ENCODE data around the gene TRNAU1AP.
"Not testable (repeated sequence)": the region's sequence is repeated elsewhere in the genome, so short reads cannot be mapped to it uniquely, and the experiment has no call there.

The TRNAU1AP gene

DNA sequence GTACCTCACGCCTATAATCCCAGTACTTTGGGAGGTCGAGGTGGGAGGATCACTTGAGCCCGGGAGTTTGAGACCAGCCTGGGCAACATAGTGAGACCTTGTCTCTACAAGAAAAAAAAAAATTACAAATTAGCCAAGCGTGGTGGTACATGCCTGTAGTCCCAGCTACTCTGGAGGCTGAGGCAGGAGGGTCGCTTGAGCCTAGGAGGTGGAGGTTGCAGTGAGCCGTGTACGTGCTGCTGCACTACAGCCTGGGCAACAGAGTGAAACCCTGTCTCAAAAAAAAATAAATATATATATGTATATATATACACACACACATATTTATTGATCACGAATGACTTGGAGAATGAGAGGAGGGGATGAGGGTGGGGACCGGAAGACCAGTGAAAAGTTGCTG lies 30.3 kb upstream of the TRNAU1AP start:
- DNase-seq: not testable (repeated sequence)

GRCh38 chr1:28525002-28525642 lies 27.8 kb upstream of the TRNAU1AP start:
- not testable (repeated sequence) for DNase-seq

GRCh38 chr1:28526886-28527285 lies 26.0 kb upstream of the TRNAU1AP start:
- DNase-seq: no peak

- no peak for DNase-seq
These were observed 22.4 kb upstream of the TRNAU1AP start for GRCh38 chr1:28530456-28530855.

DNA sequence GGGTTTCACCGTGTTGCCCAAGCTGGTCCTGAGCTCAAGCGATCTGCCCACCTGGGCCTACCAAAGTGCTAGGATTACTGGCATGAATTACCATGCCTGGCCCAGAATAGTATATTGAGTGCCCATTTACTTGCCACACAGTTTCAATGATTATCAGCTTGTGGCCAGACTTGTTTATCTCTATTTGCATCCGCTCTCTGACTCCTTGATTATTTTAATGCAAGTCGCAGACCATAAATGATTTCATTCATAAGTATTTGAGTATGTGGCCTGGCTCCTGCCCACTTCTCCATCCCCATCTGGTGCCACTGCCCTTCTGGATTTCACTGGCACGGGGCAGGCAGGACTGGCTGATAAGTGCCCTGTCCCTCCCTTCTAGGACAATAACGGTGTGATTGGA lies 18.2 kb upstream of the TRNAU1AP start:
- DNase-seq: no peak

DNA sequence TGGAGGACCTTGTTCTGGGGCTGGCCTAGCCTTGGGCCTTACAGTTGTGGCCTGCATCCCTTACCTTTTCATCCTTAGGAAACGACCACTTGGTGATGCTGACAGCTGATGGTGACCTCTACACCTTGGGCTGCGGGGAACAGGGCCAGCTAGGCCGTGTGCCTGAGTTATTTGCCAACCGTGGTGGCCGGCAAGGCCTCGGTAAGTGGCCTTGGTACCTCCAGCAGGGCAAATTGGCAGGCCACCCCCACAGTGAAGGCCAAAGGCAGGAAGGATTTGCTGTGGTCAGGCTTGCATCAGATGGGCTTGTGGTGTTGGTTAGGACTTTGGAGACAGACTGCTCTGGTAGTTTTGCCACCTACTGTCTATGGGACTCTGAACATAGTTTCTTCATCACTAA lies 17.7 kb upstream of the TRNAU1AP start:
- DNase-seq: no peak

- no peak for DNase-seq
These were observed 15.3 kb upstream of the TRNAU1AP start for GRCh38 chr1:28537457-28538199.

DNA sequence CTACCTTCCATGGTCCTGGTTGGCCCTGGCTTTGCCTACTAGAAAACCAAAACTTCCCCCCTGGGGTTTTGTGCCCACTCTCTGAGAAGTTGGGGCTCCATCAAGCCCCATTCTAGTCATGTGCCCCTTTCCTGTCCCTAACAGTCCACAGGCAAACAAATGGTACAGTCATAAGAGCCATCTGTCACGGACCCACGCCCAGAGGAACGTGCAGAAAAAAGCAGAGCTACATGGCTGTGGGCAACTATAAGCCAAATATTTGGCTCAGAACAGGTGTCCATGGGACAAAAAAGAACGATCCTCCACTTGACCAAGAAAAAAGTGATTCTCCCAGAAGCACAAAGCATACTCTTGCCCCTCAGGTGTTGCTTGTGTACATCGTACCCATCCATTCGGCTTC lies 14.6 kb upstream of the TRNAU1AP start:
- no peak for DNase-seq

GRCh38 chr1:28540651-28541050 lies 12.2 kb upstream of the TRNAU1AP start:
- DNase-seq: no peak

GRCh38 chr1:28541414-28542015 lies 11.4 kb upstream of the TRNAU1AP start:
- DNase-seq: not testable (repeated sequence)

DNA sequence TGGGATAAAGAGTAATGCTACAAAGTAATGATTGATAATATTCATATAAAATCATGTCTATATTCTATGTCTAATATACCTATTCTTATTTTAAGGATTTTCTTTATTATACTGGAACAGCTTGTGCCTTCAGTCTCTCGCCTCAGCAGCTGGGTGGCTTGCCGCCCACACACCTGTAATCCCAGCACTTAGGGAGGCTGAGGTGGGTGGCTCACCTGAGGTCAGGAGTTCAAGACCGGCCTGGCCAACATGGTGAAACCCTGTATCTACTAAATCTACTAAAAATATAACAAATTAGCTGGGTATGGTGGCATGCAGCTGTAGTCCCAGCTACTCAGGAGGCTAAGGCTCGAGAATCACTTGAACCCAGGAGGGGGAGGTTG lies 7.6 kb upstream of the TRNAU1AP start:
- DNase-seq: no peak

DNA sequence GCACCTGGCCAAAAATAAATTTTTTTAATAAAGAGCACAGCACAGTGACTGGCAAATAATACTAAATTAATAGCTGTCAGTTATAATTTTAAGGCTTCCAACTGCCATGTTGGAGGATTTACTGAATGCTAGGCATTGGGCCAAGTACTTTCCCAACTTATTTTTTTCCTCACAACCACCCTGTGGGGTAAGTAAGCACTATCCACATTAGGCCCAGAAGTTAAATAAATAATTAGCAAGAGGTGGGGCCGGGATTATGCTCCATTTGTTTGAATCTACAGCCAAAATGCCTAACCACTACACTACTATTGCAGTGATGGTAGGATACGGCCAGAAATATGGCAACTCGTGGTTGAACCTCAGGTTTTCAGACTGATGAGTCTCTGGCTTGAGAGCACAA lies 4.6 kb upstream of the TRNAU1AP start:
- DNase-seq: no peak

DNA sequence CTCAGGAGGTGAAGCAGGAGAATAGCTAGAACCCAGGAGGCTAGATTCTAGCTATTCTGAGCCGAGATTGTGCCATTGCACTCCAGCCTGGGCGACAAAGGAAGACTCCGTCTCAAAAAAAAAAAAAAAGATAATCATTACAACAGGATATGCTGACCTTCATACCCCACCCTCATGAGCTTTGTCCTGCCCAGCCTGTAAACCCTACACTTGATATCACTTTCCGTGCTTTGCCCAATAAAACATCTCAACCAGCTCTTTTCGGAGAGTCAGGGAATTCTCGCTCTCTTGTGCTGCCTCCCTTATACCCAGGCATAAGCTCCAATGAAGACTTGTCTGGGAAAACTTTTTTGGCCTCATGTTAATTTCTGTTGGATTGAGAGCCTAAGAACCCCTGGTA lies 1.5 kb upstream of the TRNAU1AP start:
- DNase-seq: no peak

DNA sequence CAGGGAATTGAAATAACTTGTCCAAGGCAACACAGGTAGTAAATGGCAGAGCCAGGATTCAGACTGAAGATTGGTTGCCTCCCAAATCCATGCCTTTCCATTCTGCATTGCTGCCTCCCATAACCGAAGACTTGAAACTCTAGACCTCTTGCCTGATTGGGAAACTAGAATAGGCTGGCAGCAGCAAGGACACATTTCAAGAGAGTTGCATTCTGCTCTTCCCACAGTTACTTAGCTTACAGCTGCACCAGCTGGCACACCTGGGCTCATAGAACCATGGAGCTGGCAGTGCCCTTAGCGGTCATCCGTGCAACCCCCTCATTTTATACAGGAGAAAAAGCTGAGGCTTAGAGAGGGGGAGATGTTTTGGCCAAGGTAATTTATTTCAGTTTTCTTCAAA lies 8.0 kb downstream of the TRNAU1AP start:
- DNase-seq: no peak

DNA sequence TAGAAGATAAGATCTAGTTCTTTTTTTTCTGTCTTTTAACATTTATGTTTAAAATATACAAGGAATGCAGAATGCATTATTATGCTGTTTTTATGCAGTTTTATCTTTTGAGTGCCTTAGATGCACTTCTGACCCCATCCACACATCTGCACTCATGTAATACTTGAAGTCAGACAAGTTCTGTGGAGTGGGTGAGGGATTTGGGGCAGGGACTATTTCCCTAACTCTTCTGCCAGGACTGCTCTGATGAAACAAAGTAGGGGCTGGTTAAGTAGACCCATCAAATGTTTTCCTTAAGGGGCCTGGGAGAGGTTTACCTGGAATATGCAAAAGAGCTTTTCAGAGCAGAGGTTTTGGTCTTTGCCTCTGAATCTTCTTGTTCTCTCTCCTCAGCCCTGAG lies 11.4 kb downstream of the TRNAU1AP start:
- no peak for DNase-seq

- no peak for DNase-seq
These were observed 12.2 kb downstream of the TRNAU1AP start for GRCh38 chr1:28565040-28565439.

DNA sequence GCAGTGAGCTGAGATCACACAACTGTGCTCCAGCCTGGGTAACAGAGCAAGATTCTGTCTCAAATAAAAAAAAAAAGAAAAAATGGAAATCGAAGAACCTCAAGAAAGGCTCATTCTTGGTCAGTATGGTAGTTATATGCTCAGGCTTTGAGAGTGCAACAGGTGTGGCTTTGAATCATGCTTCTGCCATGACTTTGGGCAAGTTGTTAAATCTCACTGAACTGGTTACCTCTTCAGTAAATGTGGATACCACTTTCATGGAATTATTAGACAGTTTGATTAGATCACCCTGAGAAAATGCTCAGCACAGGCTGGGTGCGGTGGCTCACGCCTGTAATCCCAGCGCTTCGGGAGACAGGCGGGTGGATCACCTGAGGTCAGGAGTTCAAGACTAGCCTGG lies 12.8 kb downstream of the TRNAU1AP start:
- DNase-seq: no peak

DNA sequence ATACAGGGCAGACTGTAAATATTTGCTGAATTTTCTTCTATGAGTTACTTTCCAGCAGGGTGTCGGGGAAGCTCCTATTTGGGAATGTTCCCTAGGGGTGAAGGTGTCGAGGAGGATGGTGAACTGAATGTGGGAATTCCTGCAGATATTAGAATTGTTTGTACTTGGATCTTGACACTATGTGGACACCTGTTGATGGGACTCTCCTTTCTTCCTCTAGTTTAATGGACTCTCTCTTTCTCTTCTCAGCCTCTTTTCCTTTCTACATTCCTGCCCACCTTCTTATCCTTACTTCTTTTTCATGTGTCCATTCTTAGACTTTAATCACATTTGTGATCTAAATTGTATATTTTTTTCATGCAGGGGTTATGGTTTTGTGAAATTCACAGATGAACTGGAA lies 14.0 kb downstream of the TRNAU1AP start:
- no peak for DNase-seq

DNA sequence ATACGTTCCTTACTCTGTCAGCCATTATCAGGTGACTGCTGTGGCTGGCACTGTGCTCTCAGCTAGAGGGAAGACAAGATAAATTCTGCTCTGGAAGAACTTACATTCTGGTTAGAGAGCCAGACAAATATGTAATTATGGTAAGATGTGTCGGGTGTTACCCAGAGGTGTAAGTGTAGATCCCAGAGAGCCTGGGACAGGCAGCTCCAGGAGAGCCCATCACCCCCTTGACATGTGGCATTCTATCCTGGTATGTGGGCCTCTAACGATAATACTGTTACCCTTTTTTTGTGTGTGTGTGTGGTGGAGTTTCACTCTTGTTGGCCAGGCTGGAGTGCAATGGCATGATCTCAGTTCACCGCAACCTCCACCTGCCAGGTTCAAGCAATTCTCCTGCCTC lies 19.0 kb downstream of the TRNAU1AP start:
- DNase-seq: no peak

GRCh38 chr1:28572891-28573290 lies 20.0 kb downstream of the TRNAU1AP start:
- not testable (repeated sequence) for DNase-seq

DNA sequence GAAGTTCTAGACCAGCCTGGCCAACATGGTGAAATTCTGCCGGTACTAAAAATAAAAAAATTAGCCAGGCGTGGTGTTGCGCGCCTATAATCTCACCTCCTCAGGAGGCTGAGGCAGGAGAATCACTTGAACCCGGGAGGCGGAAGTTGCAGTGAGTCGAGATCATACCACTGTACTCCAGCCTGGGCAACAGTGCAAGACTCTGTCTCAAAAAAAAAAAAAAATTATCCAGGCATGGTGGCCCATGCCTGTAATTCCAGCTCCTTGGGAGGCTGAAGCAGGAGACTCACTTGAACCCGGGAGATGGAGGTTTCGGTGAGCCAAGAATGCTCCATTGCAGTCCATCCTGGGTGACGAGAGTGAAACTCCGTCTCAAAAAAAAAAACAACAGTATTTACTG lies 20.7 kb downstream of the TRNAU1AP start:
- no peak for DNase-seq

DNA sequence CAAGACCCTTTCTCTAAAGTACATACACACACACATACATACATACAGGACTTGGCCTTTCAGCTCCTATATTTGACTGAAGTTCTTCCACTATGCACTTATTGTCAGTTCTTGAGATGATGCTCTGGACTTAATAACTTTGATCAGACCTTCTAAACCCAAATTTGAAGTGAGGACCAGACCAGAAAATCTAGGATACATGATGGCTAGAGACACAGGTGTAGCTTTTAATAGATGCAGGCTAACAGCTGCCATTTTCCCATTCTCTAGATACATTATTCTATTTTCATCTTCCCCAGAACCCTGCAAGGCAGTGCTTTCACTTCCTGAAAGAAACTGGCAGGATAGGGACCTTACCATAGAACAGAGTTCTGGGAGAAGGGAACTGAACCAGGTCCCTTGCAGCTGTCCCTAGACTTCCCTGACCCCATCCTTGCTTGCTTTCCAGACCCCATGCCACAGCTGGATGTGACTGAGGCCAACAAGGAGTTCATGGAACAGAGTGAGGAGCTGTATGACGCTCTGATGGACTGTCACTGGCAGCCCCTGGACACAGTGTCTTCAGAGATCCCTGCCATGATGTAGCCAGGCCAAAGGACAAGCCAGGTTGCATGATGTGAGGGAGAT lies 24.3 kb downstream of the TRNAU1AP start:
- DNase-seq: no peak

- no peak for DNase-seq
These were observed 25.1 kb downstream of the TRNAU1AP start for GRCh38 chr1:28577738-28578536.

Measured in femur (tissue), 1 donor.